GM19395 (cell line): ENCODE measurements around the gene SHROOM3.
A peak's percentile ranks its signal among the peaks of the same experiment; 100 is the strongest.
"Not testable (repeated sequence)": the region's sequence is repeated elsewhere in the genome, so short reads cannot be mapped to it uniquely, and the experiment has no call there.

Experiments
- ATAC-seq: cut with Tn5 transposase; IDR thresholded peaks from one replicate; pipeline ENCODE4 v1.9.1; 2021; ENCODE audit warnings: mild to moderate bottlenecking, moderate library complexity; ENCODE audit not compliant: unreplicated experiment

SHROOM3 gene

GRCh38 chr4:76588274-76588673, 153.2 kb downstream of the SHROOM3 start:
- no peak for ATAC-seq

GRCh38 chr4:76589402-76589801, 154.4 kb downstream of the SHROOM3 start:
- no peak for ATAC-seq

- ATAC-seq: no peak
Measured at GRCh38 chr4:76589872-76590797, 155.1 kb downstream of the SHROOM3 start.

- no peak for ATAC-seq
Measured at GRCh38 chr4:76590798-76591281, 155.8 kb downstream of the SHROOM3 start.

GRCh38 chr4:76591992-76592391, 157.0 kb downstream of the SHROOM3 start:
- no peak for ATAC-seq

- ATAC-seq: no peak
Measured at GRCh38 chr4:76592460-76592859, 157.4 kb downstream of the SHROOM3 start.

- no peak for ATAC-seq
Measured at GRCh38 chr4:76594173-76594572, 159.1 kb downstream of the SHROOM3 start.

- no peak for ATAC-seq
Measured at GRCh38 chr4:76595435-76595834, 160.4 kb downstream of the SHROOM3 start.

- no peak for ATAC-seq
Measured at GRCh38 chr4:76596713-76597112, 161.7 kb downstream of the SHROOM3 start.

- ATAC-seq: no peak
Measured at GRCh38 chr4:76597423-76597979, 162.5 kb downstream of the SHROOM3 start.

- no peak for ATAC-seq
Measured at GRCh38 chr4:76600447-76600846, 165.4 kb downstream of the SHROOM3 start.

GRCh38 chr4:76601791-76602190, 166.8 kb downstream of the SHROOM3 start:
- no peak for ATAC-seq

GRCh38 chr4:76605099-76605563, 170.1 kb downstream of the SHROOM3 start:
- no peak for ATAC-seq

GRCh38 chr4:76606645-76607265, 171.7 kb downstream of the SHROOM3 start:
- no peak for ATAC-seq

GRCh38 chr4:76607266-76607799, 172.3 kb downstream of the SHROOM3 start:
- ATAC-seq: peak; percentile 97

GRCh38 chr4:76607846-76608245, 172.8 kb downstream of the SHROOM3 start:
- ATAC-seq: no peak

GRCh38 chr4:76608549-76608948, 173.5 kb downstream of the SHROOM3 start:
- not testable (repeated sequence) for ATAC-seq

- no peak for ATAC-seq
Measured at GRCh38 chr4:76610751-76611547, 175.9 kb downstream of the SHROOM3 start.

- no peak for ATAC-seq
Measured at GRCh38 chr4:76611616-76612207, 176.7 kb downstream of the SHROOM3 start.

- ATAC-seq: no peak
Measured at GRCh38 chr4:76614589-76614988, 179.6 kb downstream of the SHROOM3 start.
